ENCODE measurements around the gene AHCYL2. TPM values are rescaled to one million over a fixed set of nuclear protein-coding genes. Genes with fewer than 3 reads are reported as not detected.

AHCYL2 gene
- total RNA-seq, 5 donors from 2014 or later (not counting 1 experiment from before 2014, with no cell fraction given): 13.1 to 17.6 (median 15.9) TPM

DNA sequence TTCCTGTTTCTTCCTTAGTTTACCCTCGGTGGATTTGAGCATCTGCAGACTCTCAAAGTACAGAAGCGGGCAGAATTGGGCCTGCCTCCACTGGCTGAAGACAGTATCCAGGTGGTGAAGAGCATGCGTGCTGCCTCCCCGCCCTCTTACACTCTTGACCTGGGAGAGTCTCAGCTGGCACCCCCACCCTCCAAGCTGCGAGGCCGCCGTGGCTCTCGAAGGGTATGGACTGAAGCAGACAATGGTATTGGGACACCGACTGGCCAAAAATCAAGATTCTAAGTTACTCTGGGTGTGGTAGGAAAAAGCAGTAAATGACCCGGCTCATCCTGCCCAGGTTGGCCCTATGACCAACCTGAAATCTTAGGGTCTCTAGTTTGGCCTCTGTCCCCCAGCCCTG lies 231.6 kb downstream of the AHCYL2 start:
- no peak overlapping the region for H3K4me3 ChIP-seq (ENCODE audit: control insufficient read depth in 1 of 2, extremely low read depth in 1 of 2, low read length in 1 of 2)
- WGBS (ENCODE audit: insufficient coverage): 100% methylated on average over 3 of the region's 10 CpGs
- POLR2A ChIA-PET: interaction anchor here in 1 of 2 donors (0.7 kb wide), 1 partner anchor 20 kb away, joined by 10 read pairs; no protein-coding TSS in a partner anchor
- H3K27me3 Mint-ChIP-seq: no peaks in the 10 kb centered on the region
- no peak overlapping the region for H3K27ac ChIP-seq (ENCODE audit: low read length)
- no peaks in the 10 kb centered on the region for H3K4me1 ChIP-seq (ENCODE audit: control insufficient read depth in 1 of 2, extremely low read depth in 1 of 2, insufficient read depth in 2 of 2, low read length in 2 of 2)
- no peak overlapping the region for H3K4me3 Mint-ChIP-seq
- DNase-seq: no peak
- no peaks in the 10 kb centered on the region for H3K36me3 ChIP-seq (ENCODE audit: control insufficient read depth in 2 of 2, extremely low read depth in 1 of 2, insufficient read depth in 1 of 2, low read length in 1 of 2)
- H3K27me3 ChIP-seq (replicated peaks in 1 of 2; ENCODE audit: control insufficient read depth in 2 of 2, extremely low read depth in 1 of 2, insufficient read depth in 2 of 2, low read length in 1 of 2): no peaks in the 10 kb centered on the region
- H3K36me3 Mint-ChIP-seq: no peaks in the 10 kb centered on the region
- ATAC-seq (replicated peaks in 1 of 4): no peak
- no peaks in the 10 kb centered on the region for H3K9me3 Mint-ChIP-seq
- H3K4me1 Mint-ChIP-seq: no peaks in the 10 kb centered on the region
- no peaks in the 10 kb centered on the region for H3K9me3 ChIP-seq
- CTCF ChIA-PET: no interaction called here
- H3K27ac Mint-ChIP-seq: no peak overlapping the region

- no peak overlapping the region for H3K4me3 Mint-ChIP-seq
- CTCF ChIA-PET: no interaction called here
- Histone ChIP-seq H3K27me3 (replicated peaks in 1 of 2; ENCODE audit: control insufficient read depth in 2 of 2, extremely low read depth in 1 of 2, insufficient read depth in 2 of 2, low read length in 1 of 2) (no peaks in the 10 kb centered on the region), H3K36me3 (ENCODE audit: control insufficient read depth in 2 of 2, extremely low read depth in 1 of 2, insufficient read depth in 1 of 2, low read length in 1 of 2) (no peaks in the 10 kb centered on the region), H3K9me3 (no peaks in the 10 kb centered on the region), H3K4me3 (ENCODE audit: control insufficient read depth in 1 of 2, extremely low read depth in 1 of 2, low read length in 1 of 2) (no peak overlapping the region), H3K4me1 (ENCODE audit: control insufficient read depth in 1 of 2, extremely low read depth in 1 of 2, insufficient read depth in 2 of 2, low read length in 2 of 2) (no peaks in the 10 kb centered on the region), H3K27ac (ENCODE audit: low read length) (no peak overlapping the region)
- no peaks in the 10 kb centered on the region for H3K36me3 Mint-ChIP-seq
- no peaks in the 10 kb centered on the region for H3K27me3 Mint-ChIP-seq
- no peaks in the 10 kb centered on the region for H3K4me1 Mint-ChIP-seq
- POLR2A ChIA-PET: no interaction called here
- ATAC-seq (replicated peaks in 1 of 4): no peak
- no peak overlapping the region for H3K27ac Mint-ChIP-seq
- no peaks in the 10 kb centered on the region for H3K9me3 Mint-ChIP-seq
- DNase-seq: no peak
- 83% methylated on average over 1 of the region's 3 CpGs for WGBS (ENCODE audit: insufficient coverage)
These were observed 232.3 kb downstream of the AHCYL2 start for GRCh38 chr7:129457101-129457500.

GRCh38 chr7:129458171-129458570 lies 233.3 kb downstream of the AHCYL2 start:
- H3K4me1 ChIP-seq (ENCODE audit: control insufficient read depth in 1 of 2, extremely low read depth in 1 of 2, insufficient read depth in 2 of 2, low read length in 2 of 2): no peaks in the 10 kb centered on the region
- ATAC-seq (replicated peaks in 1 of 4): no peak
- H3K27ac ChIP-seq (ENCODE audit: low read length): no peak overlapping the region
- POLR2A ChIA-PET: no interaction called here
- H3K9me3 ChIP-seq: no peaks in the 10 kb centered on the region
- H3K4me1 Mint-ChIP-seq: no peaks in the 10 kb centered on the region
- DNase-seq: no peak
- no peak overlapping the region for H3K4me3 Mint-ChIP-seq
- H3K27me3 Mint-ChIP-seq: no peaks in the 10 kb centered on the region
- no peaks in the 10 kb centered on the region for H3K9me3 Mint-ChIP-seq
- H3K27ac Mint-ChIP-seq: no peak overlapping the region
- no peaks in the 10 kb centered on the region for H3K27me3 ChIP-seq (replicated peaks in 1 of 2; ENCODE audit: control insufficient read depth in 2 of 2, extremely low read depth in 1 of 2, insufficient read depth in 2 of 2, low read length in 1 of 2)
- 100% methylated on average over 2 of the region's 5 CpGs for WGBS (ENCODE audit: insufficient coverage)
- no peaks in the 10 kb centered on the region for H3K36me3 Mint-ChIP-seq
- H3K36me3 ChIP-seq (ENCODE audit: control insufficient read depth in 2 of 2, extremely low read depth in 1 of 2, insufficient read depth in 1 of 2, low read length in 1 of 2): no peaks in the 10 kb centered on the region
- CTCF ChIA-PET: no interaction called here
- no peak overlapping the region for H3K4me3 ChIP-seq (ENCODE audit: control insufficient read depth in 1 of 2, extremely low read depth in 1 of 2, low read length in 1 of 2)

- H3K27me3 ChIP-seq (replicated peaks in 1 of 2; ENCODE audit: control insufficient read depth in 2 of 2, extremely low read depth in 1 of 2, insufficient read depth in 2 of 2, low read length in 1 of 2): no peaks in the 10 kb centered on the region
- H3K27ac ChIP-seq (ENCODE audit: low read length): no peak overlapping the region
- DNase-seq: no peak
- WGBS (ENCODE audit: insufficient coverage): 100% methylated on average over 2 of the region's 2 CpGs
- no peaks in the 10 kb centered on the region for H3K4me1 ChIP-seq (ENCODE audit: control insufficient read depth in 1 of 2, extremely low read depth in 1 of 2, insufficient read depth in 2 of 2, low read length in 2 of 2)
- Mint-ChIP-seq H3K4me1 (no peaks in the 10 kb centered on the region), H3K36me3 (no peaks in the 10 kb centered on the region), H3K4me3 (no peak overlapping the region), H3K27ac (no peak overlapping the region), H3K27me3 (no peaks in the 10 kb centered on the region), H3K9me3 (no peaks in the 10 kb centered on the region)
- H3K4me3 ChIP-seq (ENCODE audit: control insufficient read depth in 1 of 2, extremely low read depth in 1 of 2, low read length in 1 of 2): no peak overlapping the region
- POLR2A ChIA-PET: no interaction called here
- H3K9me3 ChIP-seq: no peaks in the 10 kb centered on the region
- ATAC-seq (replicated peaks in 1 of 4): no peak
- no peaks in the 10 kb centered on the region for H3K36me3 ChIP-seq (ENCODE audit: control insufficient read depth in 2 of 2, extremely low read depth in 1 of 2, insufficient read depth in 1 of 2, low read length in 1 of 2)
- CTCF ChIA-PET: no interaction called here
These were observed 237.0 kb downstream of the AHCYL2 start for GRCh38 chr7:129461809-129462208.

DNA sequence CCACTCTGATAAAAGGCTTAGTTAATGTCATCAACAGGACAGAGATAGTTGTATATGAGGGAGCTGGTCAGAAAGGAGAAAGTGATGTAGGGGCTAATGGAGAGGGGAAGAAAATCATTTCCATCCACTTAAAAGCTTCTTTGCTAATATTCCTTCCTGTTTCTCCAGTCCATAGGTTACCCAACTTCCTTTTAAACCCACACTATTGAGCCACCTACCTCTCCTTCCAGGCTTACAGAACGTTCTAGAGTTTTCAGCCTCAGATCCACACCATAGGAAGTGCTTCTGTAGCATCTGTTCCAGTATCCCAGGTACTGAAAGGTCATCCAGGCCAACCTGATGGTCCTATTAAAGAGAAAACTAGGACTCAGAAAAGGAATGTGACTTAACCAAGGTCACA lies 237.6 kb downstream of the AHCYL2 start:
- Mint-ChIP-seq H3K4me3 (no peak overlapping the region), H3K9me3 (no peaks in the 10 kb centered on the region), H3K27me3 (no peaks in the 10 kb centered on the region), H3K4me1 (no peaks in the 10 kb centered on the region), H3K27ac (no peak overlapping the region), H3K36me3 (no peaks in the 10 kb centered on the region)
- Histone ChIP-seq H3K4me1 (ENCODE audit: control insufficient read depth in 1 of 2, extremely low read depth in 1 of 2, insufficient read depth in 2 of 2, low read length in 2 of 2) (no peaks in the 10 kb centered on the region), H3K9me3 (no peaks in the 10 kb centered on the region), H3K4me3 (ENCODE audit: control insufficient read depth in 1 of 2, extremely low read depth in 1 of 2, low read length in 1 of 2) (no peak overlapping the region), H3K27ac (ENCODE audit: low read length) (no peak overlapping the region), H3K27me3 (replicated peaks in 1 of 2; ENCODE audit: control insufficient read depth in 2 of 2, extremely low read depth in 1 of 2, insufficient read depth in 2 of 2, low read length in 1 of 2) (no peaks in the 10 kb centered on the region), H3K36me3 (ENCODE audit: control insufficient read depth in 2 of 2, extremely low read depth in 1 of 2, insufficient read depth in 1 of 2, low read length in 1 of 2) (no peaks in the 10 kb centered on the region)
- DNase-seq: no peak
- no peak for ATAC-seq (replicated peaks in 1 of 4)
- 33% methylated on average over 1 of the region's 1 CpG for WGBS (ENCODE audit: insufficient coverage)
- POLR2A ChIA-PET: no interaction called here
- CTCF ChIA-PET: interaction anchor here in 1 of 2 donors (0.5 kb wide), 1 partner anchor 8 kb away, joined by 4 read pairs; no protein-coding TSS in a partner anchor

- CTCF ChIA-PET: interaction anchor here in 1 of 2 donors (0.6 kb wide), 1 partner anchor 589 kb away, joined by 5 read pairs; no protein-coding TSS in a partner anchor
- Histone ChIP-seq H3K27ac (ENCODE audit: low read length) (no peak overlapping the region), H3K36me3 (ENCODE audit: control insufficient read depth in 2 of 2, extremely low read depth in 1 of 2, insufficient read depth in 1 of 2, low read length in 1 of 2) (no peaks in the 10 kb centered on the region), H3K9me3 (no peaks in the 10 kb centered on the region), H3K27me3 (replicated peaks in 1 of 2; ENCODE audit: control insufficient read depth in 2 of 2, extremely low read depth in 1 of 2, insufficient read depth in 2 of 2, low read length in 1 of 2) (no peaks in the 10 kb centered on the region), H3K4me3 (ENCODE audit: control insufficient read depth in 1 of 2, extremely low read depth in 1 of 2, low read length in 1 of 2) (no peak overlapping the region), H3K4me1 (ENCODE audit: control insufficient read depth in 1 of 2, extremely low read depth in 1 of 2, insufficient read depth in 2 of 2, low read length in 2 of 2) (no peaks in the 10 kb centered on the region)
- H3K4me1 Mint-ChIP-seq: no peaks in the 10 kb centered on the region
- no peak overlapping the region for H3K4me3 Mint-ChIP-seq
- H3K27me3 Mint-ChIP-seq: no peaks in the 10 kb centered on the region
- no peaks in the 10 kb centered on the region for H3K36me3 Mint-ChIP-seq
- no peak for DNase-seq
- H3K27ac Mint-ChIP-seq: no peak overlapping the region
- H3K9me3 Mint-ChIP-seq: no peaks in the 10 kb centered on the region
- WGBS (ENCODE audit: insufficient coverage): 96% methylated on average over 4 of the region's 4 CpGs
- POLR2A ChIA-PET: no interaction called here
- no peak for ATAC-seq (replicated peaks in 1 of 4)
These were observed 239.4 kb downstream of the AHCYL2 start for GRCh38 chr7:129464194-129464593.

DNA sequence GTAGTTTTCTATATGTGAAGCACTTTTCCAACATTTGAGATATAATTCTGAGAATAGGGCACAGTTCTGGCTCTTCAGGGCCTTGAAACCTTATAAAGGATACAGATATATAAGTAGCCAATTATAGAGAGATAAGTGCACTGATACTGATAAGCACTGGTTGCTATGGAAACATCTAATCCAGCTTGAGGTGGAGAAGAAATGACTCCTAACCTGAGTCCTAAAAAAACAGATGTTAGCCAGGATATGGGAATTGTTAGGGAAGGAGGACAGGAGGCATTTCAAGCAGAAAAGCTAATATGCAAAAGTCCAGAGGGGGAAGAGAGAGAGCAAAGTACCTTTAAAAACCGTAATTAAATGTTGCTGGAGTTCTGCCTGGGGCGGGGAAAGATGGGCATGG lies 240.2 kb downstream of the AHCYL2 start:
- H3K4me1 Mint-ChIP-seq: no peaks in the 10 kb centered on the region
- POLR2A ChIA-PET: no interaction called here
- Histone ChIP-seq H3K9me3 (no peaks in the 10 kb centered on the region), H3K27ac (ENCODE audit: low read length) (no peak overlapping the region), H3K36me3 (ENCODE audit: control insufficient read depth in 2 of 2, extremely low read depth in 1 of 2, insufficient read depth in 1 of 2, low read length in 1 of 2) (no peaks in the 10 kb centered on the region), H3K27me3 (replicated peaks in 1 of 2; ENCODE audit: control insufficient read depth in 2 of 2, extremely low read depth in 1 of 2, insufficient read depth in 2 of 2, low read length in 1 of 2) (no peaks in the 10 kb centered on the region), H3K4me3 (ENCODE audit: control insufficient read depth in 1 of 2, extremely low read depth in 1 of 2, low read length in 1 of 2) (no peak overlapping the region), H3K4me1 (ENCODE audit: control insufficient read depth in 1 of 2, extremely low read depth in 1 of 2, insufficient read depth in 2 of 2, low read length in 2 of 2) (no peaks in the 10 kb centered on the region)
- CTCF ChIA-PET: interaction anchor here (0.7 to 1.2 kb wide), 2 partner anchors 86 to 89 kb away, joined by 3 read pairs; no protein-coding TSS in a partner anchor
- no peaks in the 10 kb centered on the region for H3K36me3 Mint-ChIP-seq
- H3K27me3 Mint-ChIP-seq: no peaks in the 10 kb centered on the region
- no peak for DNase-seq
- no CpG with 5 or more reads among the region's 2 CpGs for WGBS (ENCODE audit: insufficient coverage)
- H3K9me3 Mint-ChIP-seq: no peaks in the 10 kb centered on the region
- ATAC-seq (replicated peaks in 1 of 4): no peak
- H3K4me3 Mint-ChIP-seq: no peak overlapping the region
- no peak overlapping the region for H3K27ac Mint-ChIP-seq

All from T-cell (primary cell).